GM12878 (cell line): ENCODE results near the gene KDM4C. TPM values are rescaled to one million over a fixed set of nuclear protein-coding genes. Genes with fewer than 3 reads are reported as not detected.

Experiments used
- ATAC-seq: fragments of 200-7000 bp; cut with Tn5 transposase; 3 replicates; pipeline ENCODE4 v1.9.1; 2020; ENCODE audit warnings: mild to moderate bottlenecking, moderate library complexity
- BruUV-seq: library from RNA; stranded (reverse); fragments of 400-500 nt; replicated peaks from 2 replicates; lab custom pipeline; 2021; lab: Mats Ljungman, UMichigan
- CTCF ChIA-PET: fragments of 300-600 bp; sonication (Branson Sonifier 250); formaldehyde crosslinking; extraction: SDS; loops from one replicate; lab custom pipeline; 2021; ENCODE audit warnings: inconsistent platforms; lab: Yijun Ruan, JAX
- POLR2A ChIA-PET: fragments of 350-600 bp; formaldehyde crosslinking; extraction: SDS; loops from one replicate; lab custom pipeline; 2021; ENCODE audit warnings: inconsistent platforms; lab: Charles Lee
- RAD21 ChIA-PET: fragments of 300-600 bp; sonication (Branson Sonifier 250); formaldehyde crosslinking; loops from one replicate; lab custom pipeline; 2023; ENCODE audit warnings: antibody characterized with exemption; ENCODE audit not compliant: unreplicated experiment; lab: Charles Lee
- SMC1A ChIA-PET: fragments of 300-600 bp; sonication (Branson Sonifier 250); formaldehyde crosslinking; loops from one replicate; lab custom pipeline; 2023; ENCODE audit not compliant: unreplicated experiment, uncharacterized antibody; lab: Charles Lee
- DNase-seq: peaks from one replicate; pipeline ENCODE4 v3.0.0-alpha.2; 2011; ENCODE audit warnings: low read depth, low spot score
- FAIRE-seq: peaks from 3 replicates; lab custom pipeline; 2011; peaks lifted over from hg19 to GRCh38; lab: Jason Lieb, UNC
- H2AFZ ChIP-seq: 2 replicates; pipeline ENCODE4 v1.6.0; 2011; ENCODE audit warnings: low read depth, low read length, control low read depth; ENCODE audit not compliant: control insufficient read depth
- H3K27ac ChIP-seq: 2 replicates; pipeline ENCODE4 v1.5.1; 2011; ENCODE audit warnings: control low read depth; ENCODE audit not compliant: control insufficient read depth, insufficient read depth
- H3K27me3 ChIP-seq, 2 experiments: replicated peaks in 1 of 2; 2 replicates each; pipeline versions ENCODE4 v1.6.0 to v1.6.1; 2011; ENCODE audit warnings: low read length in 1 of 2; ENCODE audit not compliant: control insufficient read depth in 2 of 2, insufficient read depth in 2 of 2
- H3K36me3 ChIP-seq, 2 experiments: 2 replicates each; pipeline ENCODE4 v1.5.1; 2011; ENCODE audit warnings: low read length in 1 of 2; ENCODE audit not compliant: control insufficient read depth in 2 of 2, insufficient read depth in 2 of 2
- H3K4me1 ChIP-seq: 2 replicates; pipeline ENCODE4 v1.6.1; 2011; ENCODE audit warnings: mild to moderate bottlenecking, low read length, moderate library complexity, mixed read lengths; ENCODE audit not compliant: control insufficient read depth, insufficient read depth
- H3K4me2 ChIP-seq: 2 replicates; pipeline ENCODE4 v1.6.0; 2011; ENCODE audit warnings: control low read depth; ENCODE audit not compliant: control insufficient read depth, insufficient read depth
- H3K4me3 ChIP-seq: fragments of 200-600 bp; sonication (generic); 2 replicates; pipeline ENCODE4 v1.5.1; 2016
- H3K79me2 ChIP-seq: 2 replicates; pipeline ENCODE4 v1.6.0; 2011; ENCODE audit warnings: low read length; ENCODE audit not compliant: control insufficient read depth, insufficient read depth
- H3K9ac ChIP-seq: 2 replicates; pipeline ENCODE4 v1.8.0; 2011; ENCODE audit warnings: low read length, control low read depth, mixed read lengths; ENCODE audit not compliant: control insufficient read depth, insufficient read depth
- H3K9me3 ChIP-seq: replicated peaks from 3 replicates; pipeline ENCODE4 v1.5.1; 2011; ENCODE audit warnings: mild to moderate bottlenecking, low read length; ENCODE audit not compliant: control insufficient read depth, insufficient read depth
- H4K20me1 ChIP-seq: 2 replicates; pipeline ENCODE4 v1.6.0; 2011; ENCODE audit not compliant: control insufficient read depth, insufficient read depth
- BCL11A ChIP-seq: IDR thresholded peaks from 2 replicates; pipeline ENCODE4 v1.6.1; 2011; ENCODE audit warnings: low read depth, low read length
- EED ChIP-seq: sonication (generic); IDR thresholded peaks from 2 replicates; pipeline ENCODE4 v1.6.1; 2016; ENCODE audit warnings: antibody characterized with exemption, low read depth
- HSF1 ChIP-seq: fragments of 150-350 bp; IDR thresholded peaks from 2 replicates; pipeline ENCODE4 v1.6.1; 2014; ENCODE audit warnings: mild to moderate bottlenecking, low read depth, low read length
- IRF3 ChIP-seq: fragments of 450-650 bp; IDR thresholded peaks from 2 replicates; pipeline ENCODE4 v1.6.1; 2014; ENCODE audit warnings: mild to moderate bottlenecking
- IRF5 ChIP-seq: fragments of 450-650 bp; IDR thresholded peaks from 2 replicates; pipeline ENCODE4 v1.6.1; 2017; ENCODE audit warnings: borderline replicate concordance
- NFYA ChIP-seq: IDR thresholded peaks from 2 replicates; pipeline ENCODE4 v1.6.1; 2011; ENCODE audit warnings: low read depth, mild to moderate bottlenecking, low read length, improper control_type of control experiment, borderline replicate concordance
- NR2F1 ChIP-seq: fragments of 450-650 bp; conservative IDR thresholded peaks from 2 replicates; pipeline ENCODE4 v1.6.1; 2017; ENCODE audit warnings: mild to moderate bottlenecking
- RELA ChIP-seq: fragments of 450-650 bp; IDR thresholded peaks from 2 replicates; pipeline ENCODE4 v1.8.0; 2014; ENCODE audit warnings: borderline replicate concordance; ENCODE audit not compliant: partially characterized antibody
- SIX5 ChIP-seq: IDR thresholded peaks from 2 replicates; pipeline ENCODE4 v1.6.1; 2011; ENCODE audit warnings: mild to moderate bottlenecking, low read depth, low read length, moderate library complexity; ENCODE audit not compliant: severe bottlenecking
- WRNIP1 ChIP-seq: IDR thresholded peaks from 2 replicates; pipeline ENCODE4 v1.6.1; 2011; ENCODE audit warnings: low read depth, low read length, improper control_type of control experiment, borderline replicate concordance
- WGBS: methylation state at CpG from one replicate; pipeline ENCODE4 v1.1.6; 2016; ENCODE audit warnings: low lambda C conversion rate; ENCODE audit not compliant: insufficient replicate concordance, insufficient coverage; ENCODE audit errors: missing lambda C conversion rate; 5-methylcytosine and 5-hydroxymethylcytosine counted together
- in situ Hi-C: fragments of 300-500 bp; cut with MboI; formaldehyde crosslinking; loops from 9 replicates; pipeline ENCODE4 v1.14.3; 2018; ENCODE audit warnings: mixed read lengths
- intact Hi-C: fragments of 100-400 bp; cut with micrococcal nuclease; formaldehyde crosslinking; loops from one replicate; pipeline ENCODE4 v1.14.2; 2022; ENCODE audit not compliant: unreplicated experiment
- polyA plus RNA-seq, 11 experiments: library from polyadenylated mRNA; depleted of rRNA in 4 of 11; unstranded in 6 of 11; stranded (reverse) in 5 of 11; fragments of >200 nt; fragmentation: Nextera tagmentation in 4 of 11; fragmentation: Illumina TruSeq in 1 of 11; extraction: Ambion mirVana in 4 of 11; extraction: Trizol in 1 of 11; gene quantifications; 1 replicate in 1 of 11; 2 replicates in 10 of 11; pipeline versions ENCODE4 v1.2.1 to v1.2.3, GENCODE V29; 2011 to 2016; ENCODE audit warnings: inconsistent platforms in 2 of 11, missing spikeins in 2 of 11, low read depth in 1 of 11
- total RNA-seq, 4 experiments: library from RNA; depleted of rRNA in 3 of 4; stranded (reverse); fragments of >200 nt in 3 of 4; fragmentation: Illumina TruSeq in 1 of 4; extraction: Trizol in 1 of 4; gene quantifications; 2 replicates each; pipeline versions ENCODE4 v1.2.1 to v1.2.3, GENCODE V29; 2013 to 2021

Gene KDM4C
- total and polyA plus RNA-seq, 10 of the 15 experiments (the other 5 are each of a cell fraction or from before 2014, with no cell fraction given), result 6.8 to 41.2 (median 20.1) TPM

- Histone ChIP-seq H3K9me3 (no peaks in the 10 kb centered on the region), H3K4me1 (peaks cover 16% of the 10 kb centered on the region), H3K27ac (no peak overlapping the region), H3K27me3 (no peaks in the 10 kb centered on the region), H3K9ac (no peak overlapping the region), H3K79me2 (no peaks in the 10 kb centered on the region), H3K36me3 (no peaks in the 10 kb centered on the region), H3K4me2 (no peak overlapping the region), H4K20me1 (no peaks in the 10 kb centered on the region), H2AFZ (no peak overlapping the region), H3K4me3 (no peak overlapping the region)
- BruUV-seq, result no TSS peak
- CTCF ChIA-PET, result interaction anchor here (0.5 kb wide), 1 partner anchor 830 kb away, joined by 3 read pairs; no protein-coding TSS in a partner anchor
- TF ChIP-seq SIX5 (no peak), BCL11A (no peak), IRF5 (no peak), HSF1 (no peak), EED (no peak), RELA (no peak), IRF3 (no peak), NR2F1 (no peak), WRNIP1 (no peak), NFYA (no peak)
- in situ Hi-C loops (no loop called here), intact Hi-C loops (no loop called here)
- no peak for DNase-seq
- POLR2A ChIA-PET, result no interaction called here
- RAD21 ChIA-PET, result no interaction called here
- WGBS, result 100% methylated on average over 2 of the region's 2 CpGs
- no peak for ATAC-seq
- no peak for FAIRE-seq
- SMC1A ChIA-PET, result interaction anchor here (0.8 kb wide), 1 partner anchor 14 kb away, joined by 3 read pairs; no protein-coding TSS in a partner anchor
Observed at GRCh38 chr9:6975198-6975597, 217.4 kb downstream of the KDM4C start.
